PC-3 (cell line): ENCODE data around the gene SPACA9. TPM values are rescaled to one million over a fixed set of nuclear protein-coding genes. Genes with fewer than 3 reads are reported as not detected.

ENCODE experiments used
- ATAC-seq: fragments of 200-7000 bp; cut with Tn5 transposase; 2 replicates; pipeline ENCODE4 v1.9.1; 2020; ENCODE audit warnings: mild to moderate bottlenecking, moderate library complexity
- BruUV-seq: library from RNA; stranded (reverse); fragments of 400-500 nt; replicated peaks from 2 replicates; lab custom pipeline; 2021; lab: Mats Ljungman, UMichigan
- CTCF ChIA-PET: fragments of 300-600 bp; sonication (Branson Sonifier 250); formaldehyde crosslinking; loops from one replicate; lab custom pipeline; 2022; ENCODE audit warnings: antibody characterized with exemption; lab: Charles Lee
- POLR2A ChIA-PET: fragments of 300-600 bp; sonication (Branson Sonifier 250); formaldehyde crosslinking; loops from one replicate; lab custom pipeline; 2022; ENCODE audit warnings: antibody characterized with exemption; ENCODE audit not compliant: unreplicated experiment; lab: Charles Lee
- DNase-seq: peaks from one replicate; pipeline ENCODE4 v3.0.0-alpha.2; 2015
- H2AFZ ChIP-seq: fragments of 300-600 bp; sonication (generic); 2 replicates; pipeline ENCODE4 v1.6.0; 2016; ENCODE audit warnings: antibody characterized with exemption, low read length
- H3F3A ChIP-seq: fragments of 300-600 bp; sonication (generic); one replicate; pipeline ENCODE4 v1.6.0; 2017; ENCODE audit warnings: antibody characterized with exemption, low read length, control low read depth, mild to moderate bottlenecking; ENCODE audit not compliant: unreplicated experiment
- H3K27ac ChIP-seq: fragments of 300-600 bp; sonication (generic); 2 replicates; pipeline ENCODE4 v1.5.1; 2016; ENCODE audit warnings: mild to moderate bottlenecking, low read length
- H3K27me3 ChIP-seq: fragments of 300-600 bp; sonication (generic); 2 replicates; pipeline ENCODE4 v1.6.1; 2016; ENCODE audit warnings: low read length, mixed read lengths
- H3K36me3 ChIP-seq: fragments of 300-600 bp; sonication (generic); 2 replicates; pipeline ENCODE4 v1.6.1; 2016; ENCODE audit warnings: low read depth, mixed run types, low read length, mixed read lengths
- H3K4me1 ChIP-seq: fragments of 300-600 bp; sonication (generic); 2 replicates; pipeline ENCODE4 v1.5.1; 2016; ENCODE audit warnings: low read length; ENCODE audit not compliant: insufficient read depth
- H3K4me2 ChIP-seq: fragments of 300-600 bp; sonication (generic); 2 replicates; pipeline ENCODE4 v1.6.0; 2016; ENCODE audit warnings: low read length
- H3K4me3 ChIP-seq: fragments of 300-600 bp; sonication (generic); 2 replicates; pipeline ENCODE4 v1.5.1; 2016; ENCODE audit warnings: mild to moderate bottlenecking, low read length, mixed read lengths
- H3K79me2 ChIP-seq: fragments of 300-600 bp; sonication (generic); 2 replicates; pipeline ENCODE4 v1.6.1; 2017; ENCODE audit warnings: low read length, mixed read lengths
- H3K9ac ChIP-seq: fragments of 300-600 bp; sonication (generic); 2 replicates; pipeline ENCODE4 v1.6.0; 2016; ENCODE audit warnings: mild to moderate bottlenecking, low read length
- H3K9me2 ChIP-seq: fragments of 300-600 bp; sonication (generic); replicated peaks from 2 replicates; pipeline ENCODE4 v1.6.1; 2016; ENCODE audit warnings: mixed run types, low read length, mixed read lengths
- H3K9me3 ChIP-seq: fragments of 300-600 bp; sonication (generic); 2 replicates; pipeline ENCODE4 v1.6.1; 2016; ENCODE audit warnings: low read length, mixed read lengths
- H4K20me1 ChIP-seq: fragments of 300-600 bp; sonication (generic); 2 replicates; pipeline ENCODE4 v1.6.1; 2016; ENCODE audit warnings: low read length, mixed read lengths
- CTCF ChIP-seq: fragments of 300-600 bp; sonication (generic); conservative IDR thresholded peaks from 2 replicates; pipeline ENCODE4 v1.5.1; 2017; ENCODE audit warnings: antibody characterized with exemption, low read depth, mild to moderate bottlenecking, low read length
- EZH2 ChIP-seq: fragments of 300-600 bp; sonication (generic); IDR thresholded peaks from one replicate; pipeline ENCODE4 v1.6.1; 2017; ENCODE audit warnings: antibody characterized with exemption, mild to moderate bottlenecking, low read length; ENCODE audit not compliant: unreplicated experiment
- EZH2phosphoT487 ChIP-seq: fragments of 300-600 bp; sonication (generic); IDR thresholded peaks from 2 replicates; pipeline ENCODE4 v1.6.1; 2018; ENCODE audit warnings: mild to moderate bottlenecking, antibody characterized with exemption, low read length, borderline replicate concordance
- intact Hi-C: fragments of 100-400 bp; cut with micrococcal nuclease; formaldehyde crosslinking; loops from 2 replicates; pipeline ENCODE4 v1.9.0; 2023
- total RNA-seq: library from RNA; depleted of rRNA; stranded (reverse); fragments of >200 nt; gene quantifications from 2 replicates; pipeline ENCODE4 v1.2.3, GENCODE V29; 2014

SPACA9 gene
- total RNA-seq, 1 experiment from 2014 or later = 2.3 TPM

- H3K9ac ChIP-seq = peak overlapping the region; percentile 95; the same call in 1 of the 2 replicates
- ATAC-seq (no peak), DNase-seq (no peak)
- ChIA-PET CTCF (no interaction called here), POLR2A (no interaction called here)
- H4K20me1 ChIP-seq = no peaks in the 10 kb centered on the region
- H3K4me2 ChIP-seq = peak overlapping the region; percentile 98
- peak overlapping the region; percentile 96 for H3K4me3 ChIP-seq
- no peaks in the 10 kb centered on the region for H3K9me3 ChIP-seq
- no peaks in the 10 kb centered on the region for H3K9me2 ChIP-seq
- H3F3A ChIP-seq = no peaks in the 10 kb centered on the region
- H3K4me1 ChIP-seq = peaks cover 4% of the 10 kb centered on the region; the same call in 1 of the 2 replicates
- H3K79me2 ChIP-seq = no peaks in the 10 kb centered on the region
- intact Hi-C loops = no loop called here
- BruUV-seq = no TSS peak
- no peaks in the 10 kb centered on the region for H3K27me3 ChIP-seq
- TF ChIP-seq CTCF (no peak), EZH2 (no peak), EZH2phosphoT487 (no peak)
- H2AFZ ChIP-seq = peak overlapping the region; percentile 97; the same call in 1 of the 2 replicates
- no peak overlapping the region for H3K27ac ChIP-seq
- no peaks in the 10 kb centered on the region for H3K36me3 ChIP-seq
Observed at GRCh38 chr9:132877458-132877823, 1.3 kb upstream of the SPACA9 start.

GRCh38 chr9:132877824-132878694, 639 bp upstream of the SPACA9 start, which contains the start of gene AK8:
TSS of gene AK8 (minus strand) at chr9:132878284. CDS start at chr9:132878255, 29 bp downstream.
- BruUV-seq = no TSS peak
- no peaks in the 10 kb centered on the region for H3K27me3 ChIP-seq
- ATAC-seq (peak; percentile 83), DNase-seq (peak; percentile 72)
- ChIA-PET CTCF (no interaction called here), POLR2A (interaction anchor here (0.6 kb wide), 2 partner anchors 67 to 83 kb away, joined by 3 to 4 read pairs; no protein-coding TSS in a partner anchor)
- peak within 1 kb of the TSS; percentile 97 for H2AFZ ChIP-seq
- peak within 1 kb of the TSS; percentile 95 for H3K9ac ChIP-seq
- H3K79me2 ChIP-seq = no peaks in the 10 kb centered on the region
- intact Hi-C loops = no loop called here
- TF ChIP-seq EZH2phosphoT487 (no peak), EZH2 (no peak), CTCF (no peak)
- no peaks in the 10 kb centered on the region for H4K20me1 ChIP-seq
- H3K27ac ChIP-seq = peak within 1 kb of the TSS; percentile 28; the same call in 1 of the 2 replicates
- peaks cover 4% of the 10 kb centered on the region; the same call in 1 of the 2 replicates for H3K4me1 ChIP-seq
- H3K9me3 ChIP-seq = no peaks in the 10 kb centered on the region
- H3K4me3 ChIP-seq = peak within 1 kb of the TSS; percentile 96
- H3K9me2 ChIP-seq = no peaks in the 10 kb centered on the region
- H3F3A ChIP-seq = no peaks in the 10 kb centered on the region
- peak within 1 kb of the TSS; percentile 98 for H3K4me2 ChIP-seq
- H3K36me3 ChIP-seq = no peaks in the 10 kb centered on the region
